Measurements from ENCODE around the gene ACLY.

DNA sequence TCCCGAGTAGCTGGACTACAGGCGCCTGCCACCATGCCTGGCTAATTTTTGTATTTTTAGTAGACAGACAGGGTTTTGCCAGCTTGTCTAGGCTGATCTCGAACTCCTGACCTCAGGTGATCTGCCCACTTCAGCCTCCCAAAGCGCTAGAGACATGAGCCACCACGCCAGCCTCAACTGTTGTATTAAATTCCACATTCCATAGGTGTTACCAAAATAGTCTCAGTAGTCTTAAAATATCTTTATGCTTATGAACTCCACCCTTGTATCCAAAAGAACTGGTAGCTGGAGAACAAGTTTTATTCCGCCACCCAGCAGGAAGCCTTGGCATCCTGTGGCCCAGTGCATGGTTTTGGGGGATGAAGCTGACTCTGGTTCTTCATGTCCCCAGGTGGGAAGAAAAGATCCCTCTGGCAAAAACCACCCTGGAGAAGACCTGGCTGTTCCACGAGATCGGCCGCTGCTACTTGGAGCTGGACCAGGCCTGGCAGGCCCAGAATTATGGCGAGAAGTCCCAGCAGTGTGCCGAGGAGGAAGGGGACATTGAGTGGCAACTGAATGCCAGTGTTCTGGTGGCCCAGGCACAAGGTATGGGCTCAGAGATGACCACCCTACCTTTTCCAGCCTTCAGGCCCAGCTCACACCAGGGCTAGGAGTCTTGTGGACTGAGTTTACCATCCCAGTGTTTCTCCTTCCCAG, 30.2 kb upstream of the ACLY start:
- TF ChIP-seq, protein P1, sequence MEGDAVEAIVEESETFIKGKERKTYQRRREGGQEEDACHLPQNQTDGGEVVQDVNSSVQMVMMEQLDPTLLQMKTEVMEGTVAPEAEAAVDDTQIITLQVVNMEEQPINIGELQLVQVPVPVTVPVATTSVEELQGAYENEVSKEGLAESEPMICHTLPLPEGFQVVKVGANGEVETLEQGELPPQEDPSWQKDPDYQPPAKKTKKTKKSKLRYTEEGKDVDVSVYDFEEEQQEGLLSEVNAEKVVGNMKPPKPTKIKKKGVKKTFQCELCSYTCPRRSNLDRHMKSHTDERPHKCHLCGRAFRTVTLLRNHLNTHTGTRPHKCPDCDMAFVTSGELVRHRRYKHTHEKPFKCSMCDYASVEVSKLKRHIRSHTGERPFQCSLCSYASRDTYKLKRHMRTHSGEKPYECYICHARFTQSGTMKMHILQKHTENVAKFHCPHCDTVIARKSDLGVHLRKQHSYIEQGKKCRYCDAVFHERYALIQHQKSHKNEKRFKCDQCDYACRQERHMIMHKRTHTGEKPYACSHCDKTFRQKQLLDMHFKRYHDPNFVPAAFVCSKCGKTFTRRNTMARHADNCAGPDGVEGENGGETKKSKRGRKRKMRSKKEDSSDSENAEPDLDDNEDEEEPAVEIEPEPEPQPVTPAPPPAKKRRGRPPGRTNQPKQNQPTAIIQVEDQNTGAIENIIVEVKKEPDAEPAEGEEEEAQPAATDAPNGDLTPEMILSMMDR (conservative IDR thresholded peaks at IDR 0.05; ENCODE audit: low read length): no peak
- no peak for TF ChIP-seq EZH2phosphoT487 (IDR thresholded peaks at IDR 0.05; ENCODE audit: borderline replicate concordance, low read depth, low read length)
